Measurements from ENCODE around the gene ODAD3. TPM values are rescaled to one million over a fixed set of nuclear protein-coding genes. Genes with fewer than 3 reads are reported as not detected.

Gene ODAD3
- total RNA-seq, 1 experiment from 2014 or later = 0.39 TPM

GRCh38 chr19:11445141-11445540 lies 10.2 kb upstream of the ODAD3 start:
- H3K9me2 ChIP-seq (ENCODE audit: insufficient read depth) = no peaks in the 10 kb centered on the region
- peaks cover 8% of the 10 kb centered on the region for H4K20me1 ChIP-seq (ENCODE audit: insufficient read depth)
- H3K27me3 ChIP-seq (ENCODE audit: insufficient read depth, low read depth) = no peaks in the 10 kb centered on the region
- peaks cover 25% of the 10 kb centered on the region for H3K36me3 ChIP-seq (ENCODE audit: low read depth)
- no TSS peak for BruUV-seq (replicated peaks)
- H3K9me3 ChIP-seq (ENCODE audit: insufficient read depth, low read depth) = no peaks in the 10 kb centered on the region
- H2AFZ ChIP-seq = no peak overlapping the region
- H3K4me2 ChIP-seq = no peak overlapping the region
- TF ChIP-seq EZH2 (IDR thresholded peaks at IDR 0.05; ENCODE audit: low read depth) = no peak
- TF ChIP-seq, protein P1, sequence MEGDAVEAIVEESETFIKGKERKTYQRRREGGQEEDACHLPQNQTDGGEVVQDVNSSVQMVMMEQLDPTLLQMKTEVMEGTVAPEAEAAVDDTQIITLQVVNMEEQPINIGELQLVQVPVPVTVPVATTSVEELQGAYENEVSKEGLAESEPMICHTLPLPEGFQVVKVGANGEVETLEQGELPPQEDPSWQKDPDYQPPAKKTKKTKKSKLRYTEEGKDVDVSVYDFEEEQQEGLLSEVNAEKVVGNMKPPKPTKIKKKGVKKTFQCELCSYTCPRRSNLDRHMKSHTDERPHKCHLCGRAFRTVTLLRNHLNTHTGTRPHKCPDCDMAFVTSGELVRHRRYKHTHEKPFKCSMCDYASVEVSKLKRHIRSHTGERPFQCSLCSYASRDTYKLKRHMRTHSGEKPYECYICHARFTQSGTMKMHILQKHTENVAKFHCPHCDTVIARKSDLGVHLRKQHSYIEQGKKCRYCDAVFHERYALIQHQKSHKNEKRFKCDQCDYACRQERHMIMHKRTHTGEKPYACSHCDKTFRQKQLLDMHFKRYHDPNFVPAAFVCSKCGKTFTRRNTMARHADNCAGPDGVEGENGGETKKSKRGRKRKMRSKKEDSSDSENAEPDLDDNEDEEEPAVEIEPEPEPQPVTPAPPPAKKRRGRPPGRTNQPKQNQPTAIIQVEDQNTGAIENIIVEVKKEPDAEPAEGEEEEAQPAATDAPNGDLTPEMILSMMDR (conservative IDR thresholded peaks at IDR 0.05) = no peak
- DNase-seq = no peak
- H3K4me1 ChIP-seq (replicated peaks; ENCODE audit: insufficient read depth) = no peaks in the 10 kb centered on the region
- no peak overlapping the region for H3K27ac ChIP-seq
- H3F3A ChIP-seq (ENCODE audit: insufficient read depth, low read depth) = peaks cover 35% of the 10 kb centered on the region; the same call in 1 of the 2 replicates
- ChIA-PET CTCF (interaction anchor here (0.6 kb wide), 1 partner anchor 71 kb away, joined by 4 read pairs; the partner anchor contains the start of gene SWSAP1), POLR2A (ENCODE audit: unreplicated experiment) (no interaction called here)
- no peak overlapping the region for H3K4me3 ChIP-seq
- intact Hi-C loops (cut with micrococcal nuclease; ENCODE audit: unreplicated experiment) = no loop called here
- no peaks in the 10 kb centered on the region for H3K79me2 ChIP-seq (ENCODE audit: low read depth)

DNA sequence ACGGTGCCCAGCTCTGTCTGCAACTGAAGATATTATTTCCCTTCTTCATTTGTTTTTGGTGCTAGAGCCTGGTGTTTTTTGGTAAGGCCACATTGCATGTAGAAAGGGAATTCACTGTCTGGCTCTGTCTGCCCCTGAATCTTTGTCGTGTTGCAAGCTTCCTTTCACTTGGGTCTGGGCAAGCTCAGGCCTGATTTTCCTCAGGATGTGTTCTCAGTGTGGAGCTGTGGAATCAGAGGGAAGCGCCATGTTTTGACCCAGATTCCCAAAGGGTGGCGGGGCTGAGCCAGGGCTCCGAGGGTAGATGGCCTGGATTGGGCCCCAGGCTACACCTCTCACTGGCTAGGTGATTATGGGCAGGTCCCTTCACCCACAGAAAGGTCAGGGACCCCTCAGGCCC lies 9.1 kb upstream of the ODAD3 start:
- BruUV-seq (replicated peaks) = no TSS peak
- no peak for DNase-seq
- Histone ChIP-seq H3F3A (ENCODE audit: insufficient read depth, low read depth) (peaks cover 32% of the 10 kb centered on the region; the same call in 1 of the 2 replicates), H3K27ac (no peak overlapping the region), H4K20me1 (ENCODE audit: insufficient read depth) (peaks cover 8% of the 10 kb centered on the region), H3K27me3 (ENCODE audit: insufficient read depth, low read depth) (no peaks in the 10 kb centered on the region), H2AFZ (no peak overlapping the region), H3K4me2 (no peak overlapping the region), H3K9me3 (ENCODE audit: insufficient read depth, low read depth) (no peaks in the 10 kb centered on the region), H3K4me3 (no peak overlapping the region), H3K4me1 (replicated peaks; ENCODE audit: insufficient read depth) (no peaks in the 10 kb centered on the region), H3K9me2 (ENCODE audit: insufficient read depth) (no peaks in the 10 kb centered on the region), H3K36me3 (ENCODE audit: low read depth) (peaks cover 25% of the 10 kb centered on the region), H3K79me2 (ENCODE audit: low read depth) (no peaks in the 10 kb centered on the region)
- intact Hi-C loops (cut with micrococcal nuclease; ENCODE audit: unreplicated experiment) = no loop called here
- ChIA-PET CTCF (interaction anchor here (1.1 kb wide), 1 partner anchor 9 kb away, joined by 3 read pairs; the partner anchor contains the start of gene PRKCSH), POLR2A (ENCODE audit: unreplicated experiment) (no interaction called here)
- TF ChIP-seq, protein P1 (conservative IDR thresholded peaks at IDR 0.05) = no peak
- no peak for TF ChIP-seq EZH2 (IDR thresholded peaks at IDR 0.05; ENCODE audit: low read depth)

DNA sequence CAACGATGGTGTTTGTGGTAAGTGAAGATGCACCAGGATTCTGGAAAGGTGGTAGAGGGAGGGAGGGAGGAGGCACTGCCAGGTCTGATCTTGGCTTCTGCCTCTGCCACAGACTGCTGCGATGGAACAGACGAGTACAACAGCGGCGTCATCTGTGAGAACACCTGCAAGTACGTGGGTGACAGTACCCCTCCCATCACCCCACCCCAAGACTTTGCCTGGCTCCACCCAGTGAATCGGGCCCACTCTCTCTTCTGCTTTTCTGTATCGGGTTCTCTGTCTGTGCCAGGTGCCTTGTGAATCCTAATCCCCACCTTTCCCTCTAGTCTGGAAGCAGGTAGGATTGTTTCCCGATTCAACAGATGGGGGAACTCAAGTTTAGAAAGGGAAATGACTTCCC lies 3.0 kb upstream of the ODAD3 start:
- Histone ChIP-seq H3K4me3 (no peak overlapping the region), H3K9me2 (ENCODE audit: insufficient read depth) (no peaks in the 10 kb centered on the region), H3K4me1 (replicated peaks; ENCODE audit: insufficient read depth) (peaks cover 14% of the 10 kb centered on the region), H4K20me1 (ENCODE audit: insufficient read depth) (no peaks in the 10 kb centered on the region), H3F3A (ENCODE audit: insufficient read depth, low read depth) (peaks cover 29% of the 10 kb centered on the region; the same call in 1 of the 2 replicates), H3K79me2 (ENCODE audit: low read depth) (peaks cover 24% of the 10 kb centered on the region), H3K36me3 (ENCODE audit: low read depth) (peaks cover 30% of the 10 kb centered on the region), H3K4me2 (no peak overlapping the region), H2AFZ (no peak overlapping the region), H3K27ac (no peak overlapping the region), H3K9me3 (ENCODE audit: insufficient read depth, low read depth) (no peaks in the 10 kb centered on the region), H3K27me3 (ENCODE audit: insufficient read depth, low read depth) (no peaks in the 10 kb centered on the region)
- ChIA-PET POLR2A (ENCODE audit: unreplicated experiment) (no interaction called here), CTCF (no interaction called here)
- intact Hi-C loops (cut with micrococcal nuclease; ENCODE audit: unreplicated experiment) = loop anchor here (5.0 kb wide), 1 partner anchor 501 kb away; no protein-coding TSS in a partner anchor
- DNase-seq = no peak
- no TSS peak for BruUV-seq (replicated peaks)
- TF ChIP-seq EZH2 (IDR thresholded peaks at IDR 0.05; ENCODE audit: low read depth) = no peak
- TF ChIP-seq, protein P1 (conservative IDR thresholded peaks at IDR 0.05) = no peak
